GM18951 (cell line): ENCODE results near the gene CLEC16A.

Experiments
- POLR2A ChIP-seq: IDR thresholded peaks from 4 replicates; pipeline ENCODE4 v1.6.1; 2011; ENCODE audit warnings: mild to moderate bottlenecking; ENCODE audit not compliant: insufficient read length, insufficient read depth; ENCODE audit errors: extremely low read depth
- in situ Hi-C: fragments of 300-500 bp; cut with MboI; formaldehyde crosslinking; loops from one replicate; pipeline ENCODE4 v1.12.0; 2022; ENCODE audit warnings: low sequenced_read_pairs, mixed read lengths, inconsistent platforms; ENCODE audit not compliant: unreplicated experiment

Gene CLEC16A

DNA sequence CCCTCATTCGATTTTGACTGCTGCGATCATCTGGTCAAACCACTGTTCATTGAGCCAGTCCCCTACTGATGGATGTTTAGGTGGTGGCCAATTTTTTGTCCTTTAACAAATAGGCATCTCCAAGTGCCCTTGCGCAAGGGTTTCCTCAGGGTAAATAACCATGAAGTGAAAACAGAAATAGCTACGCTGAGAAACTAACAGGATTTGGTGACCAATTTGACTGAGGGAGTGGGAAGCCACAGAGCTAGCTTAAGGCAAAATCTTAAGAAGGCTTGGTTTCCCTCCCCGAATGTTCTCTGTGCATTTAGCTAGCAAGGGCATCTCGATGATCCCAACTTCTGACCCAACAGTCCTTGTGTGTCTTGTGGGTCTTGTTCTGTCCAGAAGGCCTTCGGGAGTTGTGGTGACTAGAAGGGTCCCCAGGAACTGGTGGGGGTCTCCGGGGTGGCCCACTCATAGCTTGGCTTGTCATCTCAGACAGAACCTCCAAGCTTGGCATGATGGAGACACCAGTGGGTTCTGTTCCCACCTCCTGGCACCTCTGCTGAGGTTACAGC is 194.5 kb downstream of the CLEC16A start:
- in situ Hi-C loops, result no loop called here
- TF ChIP-seq POLR2A, result no peak

DNA sequence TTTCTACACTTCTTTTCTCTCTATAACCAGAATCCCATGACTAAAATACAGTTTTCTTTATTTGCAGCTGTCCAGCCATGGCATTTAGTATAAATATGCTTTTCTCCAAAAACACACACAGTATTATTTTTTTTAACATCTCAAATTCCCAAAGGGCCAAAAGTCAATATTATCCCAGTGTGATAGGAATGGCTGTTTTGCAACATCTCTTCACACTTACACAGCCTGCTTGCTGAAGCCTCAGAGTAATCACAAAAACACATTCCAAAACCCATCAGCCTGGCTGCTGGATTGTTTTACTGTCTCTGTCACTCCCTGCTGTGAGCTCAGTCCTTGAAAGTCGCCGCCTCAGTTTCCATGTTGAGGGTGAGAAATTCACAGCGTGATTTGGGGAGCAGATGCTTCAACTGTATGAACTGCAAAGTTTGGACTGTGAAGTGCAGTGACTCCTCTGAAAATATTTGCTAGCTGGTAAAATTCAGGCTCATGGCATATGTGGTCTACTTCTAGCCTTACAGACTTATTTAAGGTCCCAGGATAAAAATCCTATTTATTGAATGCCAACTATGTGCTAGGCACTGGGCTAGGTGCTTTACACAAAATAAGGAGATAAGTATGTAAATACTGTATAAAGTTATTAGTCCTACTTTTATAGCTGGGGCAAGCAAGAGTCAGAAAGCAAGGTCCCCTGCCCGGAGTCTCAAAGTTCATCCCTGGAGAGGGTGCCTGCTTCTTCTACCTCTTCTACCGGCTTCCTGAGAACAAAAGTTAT is 195.1 kb downstream of the CLEC16A start:
- in situ Hi-C loops, result no loop called here

DNA sequence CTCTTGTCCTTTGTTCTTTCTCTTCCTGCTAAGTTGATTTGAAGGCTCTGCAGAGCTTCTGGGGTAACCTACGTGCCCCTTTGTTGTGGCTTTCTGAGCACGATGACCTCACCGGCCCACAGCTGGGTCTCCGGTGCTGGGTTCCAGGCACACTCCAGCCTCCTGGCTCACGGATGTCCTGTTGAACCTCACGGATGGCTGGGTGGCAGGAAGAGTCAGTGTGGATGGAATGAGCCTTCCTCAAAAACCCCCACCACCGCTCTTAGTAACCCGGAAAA is 195.7 kb downstream of the CLEC16A start:
- TF ChIP-seq POLR2A, result no peak
- in situ Hi-C loops, result no loop called here

More for the DNA sequence above, 195.1 kb downstream of the CLEC16A start:
- no peak for TF ChIP-seq POLR2A

DNA sequence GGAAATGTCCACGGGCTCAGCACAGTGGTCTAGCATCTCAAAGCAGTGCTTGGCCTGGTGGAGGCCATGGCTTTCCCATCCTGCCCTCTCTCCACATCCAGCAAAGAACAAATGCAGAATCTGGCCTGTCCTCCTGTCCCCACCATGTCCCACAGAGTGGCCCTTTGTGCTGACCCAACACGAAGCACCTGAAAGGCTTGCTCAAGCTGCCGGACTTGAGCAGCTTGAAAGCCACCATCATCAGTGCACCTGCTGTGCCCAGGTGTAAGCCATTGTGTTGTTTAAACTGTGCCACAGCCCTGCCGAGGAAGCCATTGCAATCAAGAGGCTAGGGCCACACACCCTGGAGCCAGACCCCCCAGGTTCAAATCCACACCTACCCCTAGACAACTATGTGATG is 196.1 kb downstream of the CLEC16A start:
- in situ Hi-C loops, result no loop called here
- no peak for TF ChIP-seq POLR2A

DNA sequence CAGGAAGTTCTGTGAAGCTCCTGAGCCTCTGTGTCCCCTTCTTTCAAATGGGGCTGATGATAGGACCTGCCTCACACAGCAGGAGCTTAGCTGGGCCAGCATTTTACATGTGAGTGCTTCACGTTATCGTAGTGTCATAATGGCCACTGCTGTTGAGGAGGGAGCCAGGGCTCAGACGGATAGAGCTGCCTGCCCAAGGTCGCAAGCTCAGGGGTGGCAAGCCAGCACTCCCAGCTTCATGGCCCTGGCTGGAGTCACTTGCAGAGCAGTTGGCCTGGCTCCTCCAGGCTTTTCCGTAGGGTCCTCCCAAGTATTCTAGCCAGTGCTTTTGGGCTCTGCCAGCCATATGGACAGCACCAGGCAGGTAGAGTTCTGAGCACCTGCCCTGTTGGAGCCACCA is 196.5 kb downstream of the CLEC16A start:
- in situ Hi-C loops, result no loop called here
- TF ChIP-seq POLR2A, result no peak

DNA sequence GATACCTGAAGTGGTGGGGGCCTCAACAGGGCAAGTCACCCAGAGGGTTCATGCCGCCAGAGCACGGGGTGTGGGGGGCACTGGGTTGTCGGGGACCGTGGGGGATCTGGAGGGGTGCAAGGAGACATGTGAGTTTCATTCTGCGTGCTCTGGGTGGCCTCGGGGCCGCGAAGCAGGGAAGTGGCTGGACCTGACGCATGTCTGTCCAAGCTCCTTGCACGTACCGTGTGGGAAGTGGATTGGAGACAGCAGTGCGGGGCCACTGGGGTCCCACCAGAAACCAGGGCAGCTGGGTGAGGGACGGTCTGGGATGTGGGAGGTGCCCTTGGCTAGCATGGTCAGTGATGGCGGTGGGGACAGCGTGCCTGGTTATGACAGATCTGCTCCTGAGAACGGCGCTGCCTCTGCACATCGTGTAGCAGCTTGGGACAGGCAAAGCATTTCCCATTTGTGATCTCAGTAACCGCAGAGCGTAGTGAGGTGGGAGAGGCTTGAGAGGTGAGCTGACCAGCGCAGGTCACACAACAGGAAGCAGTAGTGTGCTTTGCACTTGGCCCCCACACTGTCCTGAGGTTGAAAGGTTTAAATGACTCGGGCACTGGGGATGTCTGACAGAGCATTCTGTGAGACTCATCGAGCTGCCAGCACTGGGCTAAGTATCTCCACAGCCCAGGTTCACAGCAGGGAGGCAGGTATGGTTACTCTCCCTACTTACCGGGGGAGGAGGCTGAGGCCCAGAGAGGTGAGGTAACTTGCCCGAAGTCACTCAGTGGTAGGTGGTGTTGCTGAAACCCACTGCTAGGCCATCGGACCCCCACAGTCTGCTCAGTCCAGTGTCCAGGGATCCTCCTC is 197.3 kb downstream of the CLEC16A start:
- in situ Hi-C loops, result no loop called here
- no peak for TF ChIP-seq POLR2A

DNA sequence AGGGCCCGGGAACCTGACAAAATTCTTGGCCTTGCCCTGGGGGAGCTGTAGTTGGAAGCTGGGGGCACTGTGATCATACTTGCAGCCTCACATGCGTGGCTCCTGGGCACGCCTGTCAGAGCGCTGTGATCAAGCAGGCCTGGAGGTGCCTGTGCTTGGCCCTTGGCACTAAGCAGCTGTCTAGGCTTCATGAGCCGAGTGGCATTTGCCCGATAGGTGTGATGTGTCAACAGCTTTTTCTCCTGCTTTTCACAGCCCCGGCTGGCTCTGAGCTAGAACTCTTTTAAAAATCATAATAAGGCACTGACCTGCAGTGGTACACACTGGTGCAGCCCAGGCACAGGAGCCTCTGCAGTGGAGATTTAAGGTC is 197.9 kb downstream of the CLEC16A start:
- no peak for TF ChIP-seq POLR2A
- in situ Hi-C loops, result no loop called here

DNA sequence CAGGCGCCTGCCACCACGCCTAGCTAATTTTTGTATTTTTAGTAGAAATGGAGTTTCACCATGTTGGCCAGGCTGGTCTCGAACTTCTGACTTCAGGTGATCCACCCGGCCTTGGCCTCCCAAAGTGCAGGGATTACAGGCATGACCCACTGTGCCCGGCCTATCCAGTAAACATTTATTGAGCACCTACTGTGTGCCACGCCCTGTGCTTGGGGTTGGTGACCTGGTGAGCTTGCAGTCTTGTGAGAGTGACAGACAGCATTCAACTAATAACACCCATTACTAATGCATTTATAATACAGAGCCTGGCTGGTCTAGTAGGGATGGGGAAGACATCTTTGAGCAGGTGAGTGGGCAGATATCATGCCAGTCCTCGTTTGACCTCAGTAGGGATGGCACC is 198.6 kb downstream of the CLEC16A start:
- in situ Hi-C loops, result no loop called here
- TF ChIP-seq POLR2A, result no peak

DNA sequence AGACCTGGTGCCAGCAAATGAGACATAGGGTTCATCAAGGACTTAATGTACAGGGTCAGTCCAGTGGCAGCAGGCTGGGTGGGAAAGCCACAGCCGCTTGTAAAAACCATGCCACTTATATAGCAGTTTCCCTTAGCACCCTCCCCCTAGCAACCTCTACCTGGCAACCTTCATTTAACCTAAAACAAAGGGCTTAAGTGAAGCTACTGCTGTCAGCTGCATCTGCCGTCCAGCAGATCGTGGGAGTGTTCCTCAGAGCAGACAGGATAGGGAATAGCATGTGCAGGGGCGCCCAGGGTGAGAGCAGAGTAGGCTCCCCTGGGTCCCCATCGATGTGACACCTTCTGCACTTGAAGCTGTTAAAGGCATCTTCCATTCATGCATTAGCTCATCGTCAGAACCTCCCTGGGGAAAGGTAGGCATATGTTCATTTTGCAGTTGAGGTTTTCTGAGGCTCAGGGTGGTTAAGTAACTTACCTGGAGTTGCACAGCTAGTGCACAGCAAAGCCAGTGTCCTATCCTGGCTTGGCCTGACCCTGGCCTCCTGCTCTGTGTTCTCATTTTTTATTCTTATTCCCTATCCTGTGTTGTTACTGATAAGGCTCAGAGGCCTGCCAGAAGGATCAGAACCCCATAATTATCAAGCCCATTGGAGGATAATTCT is 199.1 kb downstream of the CLEC16A start:
- no peak for TF ChIP-seq POLR2A
- in situ Hi-C loops, result no loop called here

DNA sequence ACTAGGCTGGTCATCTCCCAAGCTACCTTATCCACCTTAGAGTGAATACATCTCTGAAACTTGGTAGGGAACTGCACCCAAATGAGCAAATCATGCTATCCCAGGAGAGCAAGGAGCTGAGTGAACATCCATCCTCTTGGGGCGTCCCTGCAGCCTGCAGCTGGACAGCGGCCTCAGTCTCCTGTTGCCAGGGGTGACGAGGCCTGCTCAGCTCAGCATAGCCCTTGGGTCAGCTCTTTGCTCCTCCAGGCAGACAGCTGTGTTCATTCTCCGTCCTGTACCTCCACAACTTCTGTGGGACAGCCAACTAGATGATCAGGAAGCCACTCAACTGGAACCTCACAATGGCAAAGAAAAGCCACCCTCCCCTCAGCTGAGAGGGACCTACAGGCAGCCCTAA is 199.8 kb downstream of the CLEC16A start:
- no peak for TF ChIP-seq POLR2A
- in situ Hi-C loops, result no loop called here

DNA sequence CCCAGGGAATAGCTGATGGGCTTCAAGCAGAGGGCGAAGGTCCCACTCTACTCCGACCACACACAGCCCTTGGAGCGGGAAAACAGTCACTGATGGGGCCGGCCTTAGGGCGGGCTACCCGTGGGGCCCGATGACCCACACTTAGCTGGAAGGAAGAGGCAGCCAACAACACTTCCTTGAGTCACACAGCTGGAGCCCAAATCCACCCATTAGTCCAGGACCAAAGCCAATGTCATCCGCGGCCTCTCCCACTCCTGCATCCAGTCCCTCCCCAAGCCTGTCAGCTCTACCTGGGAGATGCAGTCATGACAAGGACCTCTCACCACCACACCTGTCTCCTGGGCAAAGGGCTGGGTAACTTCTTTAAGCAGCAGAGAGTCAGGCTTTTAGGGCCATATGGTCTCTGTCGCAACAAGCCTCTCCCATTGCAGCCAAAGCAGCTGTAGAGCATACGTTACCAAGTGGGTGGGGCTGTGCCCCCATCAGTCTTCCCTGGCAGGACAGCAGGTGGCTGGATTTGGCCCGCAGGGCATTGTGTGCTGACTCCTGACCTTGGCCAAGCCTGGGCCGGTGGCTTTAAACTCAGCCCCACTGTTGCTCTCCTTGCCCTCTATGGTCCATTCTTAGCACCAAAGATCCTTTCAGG is 200.9 kb downstream of the CLEC16A start:
- in situ Hi-C loops, result no loop called here
- no peak for TF ChIP-seq POLR2A

DNA sequence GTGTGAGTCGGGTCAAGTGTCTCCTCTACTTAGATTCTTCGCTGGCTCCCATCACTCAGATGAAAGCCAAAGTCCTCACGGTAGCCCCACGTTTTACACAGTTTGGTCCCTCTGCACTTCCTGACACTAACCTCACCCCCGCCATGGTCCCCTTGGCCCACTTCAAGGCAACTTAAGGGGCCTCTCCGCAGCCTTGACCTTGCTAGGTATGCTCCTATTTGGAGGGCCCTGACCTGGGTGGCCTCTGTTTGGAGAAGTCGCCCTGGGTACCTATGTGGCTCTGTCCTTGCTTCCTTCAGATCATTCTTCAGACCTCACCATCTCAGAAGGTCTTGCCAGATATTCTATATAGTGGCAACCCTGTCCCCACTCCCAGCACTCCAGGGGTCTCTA is 201.5 kb downstream of the CLEC16A start:
- in situ Hi-C loops, result no loop called here
- no peak for TF ChIP-seq POLR2A
